Neural cell (in vitro differentiated cells): ENCODE measurements around the gene CHRD. TPM values are rescaled to one million over a fixed set of nuclear protein-coding genes. Genes with fewer than 3 reads are reported as not detected.

ENCODE experiments used
- H2AFZ ChIP-seq: fragments of 200-600, 300-800 bp; sonication (generic), shearing (Covaris generic); 2 replicates; pipeline ENCODE4 v1.6.0; 2014; ENCODE audit warnings: low read depth, mild to moderate bottlenecking, antibody characterized with exemption, low read length, moderate library complexity
- H3F3A ChIP-seq: fragments of 200-600 bp; shearing (Covaris generic); 2 replicates; pipeline ENCODE4 v1.6.1; 2016; ENCODE audit warnings: mild to moderate bottlenecking, moderate library complexity, mixed read lengths, antibody characterized with exemption, low read length; ENCODE audit not compliant: insufficient read depth, poor library complexity, severe bottlenecking
- H3K27ac ChIP-seq: fragments of 200-600, 300-800 bp; sonication (generic), shearing (Covaris generic); 2 replicates; pipeline ENCODE4 v1.5.1; 2014; ENCODE audit warnings: mild to moderate bottlenecking, low read length, moderate library complexity
- H3K27me3 ChIP-seq: fragments of 300-800, 200-600 bp; sonication (generic), shearing (Covaris generic); 2 replicates; pipeline ENCODE4 v1.6.0; 2014; ENCODE audit warnings: mild to moderate bottlenecking, low read depth, low read length, moderate library complexity; ENCODE audit not compliant: insufficient read depth
- H3K36me3 ChIP-seq: fragments of 300-800, 200-600 bp; sonication (generic), shearing (Covaris generic); 2 replicates; pipeline ENCODE4 v1.5.1; 2014; ENCODE audit warnings: mild to moderate bottlenecking, antibody characterized with exemption, low read length, moderate library complexity; ENCODE audit not compliant: insufficient read depth
- H3K4me2 ChIP-seq: fragments of 300-800, 200-600 bp; sonication (generic), shearing (Covaris generic); 2 replicates; pipeline ENCODE4 v1.6.0; 2014; ENCODE audit warnings: mild to moderate bottlenecking, low read length
- H3K4me3 ChIP-seq: fragments of 300-800, 200-600 bp; sonication (generic), shearing (Covaris generic); 2 replicates; pipeline ENCODE4 v1.5.1; 2014; ENCODE audit warnings: mild to moderate bottlenecking, low read length, moderate library complexity
- H3K79me2 ChIP-seq: fragments of 200-600 bp; shearing (Covaris generic); replicated peaks from 2 replicates; pipeline ENCODE4 v1.6.0; 2014; ENCODE audit warnings: mild to moderate bottlenecking, low read length, moderate library complexity; ENCODE audit not compliant: insufficient read depth
- H3K9ac ChIP-seq: fragments of 300-800, 200-600 bp; sonication (generic), shearing (Covaris generic); 2 replicates; pipeline ENCODE4 v1.6.1; 2016; ENCODE audit warnings: mild to moderate bottlenecking, low read length, mixed read lengths
- H3K9me2 ChIP-seq: fragments of 200-600 bp; shearing (Covaris generic); 2 replicates; pipeline ENCODE4 v1.6.1; 2016; ENCODE audit warnings: mild to moderate bottlenecking, low read length, mixed read lengths; ENCODE audit not compliant: insufficient read depth
- H3K9me3 ChIP-seq: fragments of 200-600, 300-800 bp; sonication (generic), shearing (Covaris generic); 2 replicates; pipeline ENCODE4 v1.6.1; 2016; ENCODE audit warnings: mild to moderate bottlenecking, mixed run types, low read length, moderate library complexity, mixed read lengths
- H4K20me1 ChIP-seq: fragments of 200-600 bp; shearing (Covaris generic); 2 replicates; pipeline ENCODE4 v1.6.1; 2016; ENCODE audit warnings: mild to moderate bottlenecking, mixed run types; ENCODE audit not compliant: insufficient read depth
- EP300 ChIP-seq: fragments of 450-650 bp; conservative IDR thresholded peaks from 2 replicates; pipeline ENCODE4 v1.6.1; 2014; ENCODE audit warnings: antibody characterized with exemption, mild to moderate bottlenecking, moderate library complexity; ENCODE audit not compliant: poor library complexity, severe bottlenecking
- EZH2 ChIP-seq: fragments of 200-600, 300-800 bp; shearing (Covaris generic), sonication (generic); IDR thresholded peaks from 2 replicates; pipeline ENCODE4 v1.6.1; 2014; ENCODE audit warnings: antibody characterized with exemption, low read length, borderline replicate concordance, mild to moderate bottlenecking; ENCODE audit not compliant: insufficient read depth, poor library complexity, severe bottlenecking
- MXI1 ChIP-seq: fragments of 450-650 bp; conservative IDR thresholded peaks from 2 replicates; pipeline ENCODE4 v1.6.1; 2014; ENCODE audit warnings: antibody characterized with exemption, mild to moderate bottlenecking; ENCODE audit not compliant: poor library complexity, severe bottlenecking
- POLR2AphosphoS5 ChIP-seq: IDR thresholded peaks from 2 replicates; pipeline ENCODE4 v1.6.1; 2012
- RAD21 ChIP-seq: fragments of 450-650 bp; conservative IDR thresholded peaks from 2 replicates; pipeline ENCODE4 v1.6.1; 2014; ENCODE audit warnings: antibody characterized with exemption, mild to moderate bottlenecking, moderate library complexity
- SMC3 ChIP-seq: fragments of 450-650 bp; conservative IDR thresholded peaks from 2 replicates; pipeline ENCODE4 v1.6.1; 2014; ENCODE audit warnings: antibody characterized with exemption, mild to moderate bottlenecking, moderate library complexity; ENCODE audit not compliant: poor library complexity
- TAF1 ChIP-seq: IDR thresholded peaks from 2 replicates; pipeline ENCODE4 v1.6.1; 2012; ENCODE audit warnings: low read depth
- polyA plus RNA-seq: library from polyadenylated mRNA; depleted of rRNA; stranded (reverse); fragments of >200 nt; gene quantifications from 2 replicates; pipeline ENCODE4 v1.2.3, GENCODE V29; 2014
- TF ChIP-seq, protein P1 (sequence below): IDR thresholded peaks from 2 replicates; pipeline ENCODE4 v1.6.1; 2012; ENCODE audit warnings: borderline replicate concordance
- TF ChIP-seq, protein P2 (sequence below): fragments of 450-650 bp; IDR thresholded peaks from 2 replicates; pipeline ENCODE4 v1.5.1; 2014; ENCODE audit warnings: antibody characterized with exemption, mild to moderate bottlenecking, moderate library complexity; ENCODE audit not compliant: poor library complexity, severe bottlenecking

The CHRD gene
- polyA plus RNA-seq, 1 donor from 2014 or later, result 2.9 TPM

DNA sequence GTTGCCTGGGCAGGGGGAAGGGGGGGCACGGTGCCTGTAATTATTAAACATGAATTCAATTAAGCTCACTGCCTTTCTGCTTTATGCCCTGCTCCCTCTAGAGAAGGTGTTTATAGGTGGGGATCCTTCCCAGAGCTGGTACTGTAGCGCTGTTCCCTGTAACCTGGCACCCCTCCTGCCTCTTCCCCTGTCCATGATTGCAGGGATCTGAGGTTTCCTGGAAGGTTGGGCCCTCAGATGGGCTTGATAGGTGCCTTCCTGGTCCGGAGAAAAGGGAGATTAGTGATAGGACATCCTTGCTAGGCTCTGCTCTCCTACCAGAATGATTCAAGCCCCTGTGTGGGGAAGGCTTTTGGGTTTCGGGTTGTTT is 44.6 kb upstream of the CHRD start (continued):
- TF ChIP-seq, protein P1, sequence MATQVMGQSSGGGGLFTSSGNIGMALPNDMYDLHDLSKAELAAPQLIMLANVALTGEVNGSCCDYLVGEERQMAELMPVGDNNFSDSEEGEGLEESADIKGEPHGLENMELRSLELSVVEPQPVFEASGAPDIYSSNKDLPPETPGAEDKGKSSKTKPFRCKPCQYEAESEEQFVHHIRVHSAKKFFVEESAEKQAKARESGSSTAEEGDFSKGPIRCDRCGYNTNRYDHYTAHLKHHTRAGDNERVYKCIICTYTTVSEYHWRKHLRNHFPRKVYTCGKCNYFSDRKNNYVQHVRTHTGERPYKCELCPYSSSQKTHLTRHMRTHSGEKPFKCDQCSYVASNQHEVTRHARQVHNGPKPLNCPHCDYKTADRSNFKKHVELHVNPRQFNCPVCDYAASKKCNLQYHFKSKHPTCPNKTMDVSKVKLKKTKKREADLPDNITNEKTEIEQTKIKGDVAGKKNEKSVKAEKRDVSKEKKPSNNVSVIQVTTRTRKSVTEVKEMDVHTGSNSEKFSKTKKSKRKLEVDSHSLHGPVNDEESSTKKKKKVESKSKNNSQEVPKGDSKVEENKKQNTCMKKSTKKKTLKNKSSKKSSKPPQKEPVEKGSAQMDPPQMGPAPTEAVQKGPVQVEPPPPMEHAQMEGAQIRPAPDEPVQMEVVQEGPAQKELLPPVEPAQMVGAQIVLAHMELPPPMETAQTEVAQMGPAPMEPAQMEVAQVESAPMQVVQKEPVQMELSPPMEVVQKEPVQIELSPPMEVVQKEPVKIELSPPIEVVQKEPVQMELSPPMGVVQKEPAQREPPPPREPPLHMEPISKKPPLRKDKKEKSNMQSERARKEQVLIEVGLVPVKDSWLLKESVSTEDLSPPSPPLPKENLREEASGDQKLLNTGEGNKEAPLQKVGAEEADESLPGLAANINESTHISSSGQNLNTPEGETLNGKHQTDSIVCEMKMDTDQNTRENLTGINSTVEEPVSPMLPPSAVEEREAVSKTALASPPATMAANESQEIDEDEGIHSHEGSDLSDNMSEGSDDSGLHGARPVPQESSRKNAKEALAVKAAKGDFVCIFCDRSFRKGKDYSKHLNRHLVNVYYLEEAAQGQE, result no peak

DNA sequence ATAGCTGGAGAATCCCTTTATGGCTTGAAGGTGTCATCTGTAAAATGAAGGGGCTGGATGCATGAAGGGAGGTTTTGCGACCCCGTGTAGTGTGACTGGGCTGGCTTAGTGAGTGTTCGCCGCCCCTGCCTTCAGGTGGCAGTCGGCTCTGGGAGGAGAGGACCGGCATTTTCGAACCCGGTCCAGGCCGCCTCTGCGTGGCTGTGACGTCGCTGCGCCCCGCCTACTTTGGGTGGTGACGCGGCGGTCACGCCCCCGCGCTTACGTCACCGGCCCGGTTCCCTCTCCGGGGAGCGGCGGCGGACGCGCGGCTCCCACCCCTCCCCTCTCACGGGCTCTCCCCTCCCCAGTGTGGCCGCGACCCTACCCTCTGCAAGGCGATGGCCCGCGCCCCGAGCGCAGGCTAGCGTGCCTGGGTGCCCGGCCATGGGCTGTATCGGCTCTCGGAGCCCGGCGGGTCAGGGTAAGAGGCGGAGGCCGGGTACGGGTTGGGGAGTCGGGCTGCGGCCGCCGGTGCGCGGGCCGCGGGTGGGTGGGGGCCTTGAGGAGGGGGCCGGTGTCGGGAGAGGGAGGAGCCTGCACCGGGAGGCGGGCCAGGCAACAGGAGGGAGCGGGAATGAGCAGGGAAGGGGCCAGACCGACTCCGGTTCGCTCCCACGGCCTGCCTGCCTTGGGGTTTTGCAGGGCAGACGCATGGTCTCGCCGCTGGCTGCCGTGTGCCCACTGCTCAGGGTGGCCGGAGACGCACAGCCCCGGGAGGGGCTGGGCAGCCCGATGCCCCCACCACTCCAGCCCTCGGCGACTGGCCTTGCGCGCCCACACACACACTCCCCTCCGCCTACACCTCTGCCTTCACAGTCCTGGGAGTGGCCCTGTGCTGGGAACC is 44.0 kb upstream of the CHRD start:
- H2AFZ ChIP-seq, result peak overlapping the region; percentile 60
- TF ChIP-seq SMC3 (peak; percentile 27), EP300 (peak; percentile 50), MXI1 (peak; percentile 33), RAD21 (peak; percentile 34), TAF1 (peak; percentile 50), POLR2AphosphoS5 (peak; percentile 92), EZH2 (no peak)
- TF ChIP-seq, protein P1, result peak; percentile 13
- TF ChIP-seq, protein P2, sequence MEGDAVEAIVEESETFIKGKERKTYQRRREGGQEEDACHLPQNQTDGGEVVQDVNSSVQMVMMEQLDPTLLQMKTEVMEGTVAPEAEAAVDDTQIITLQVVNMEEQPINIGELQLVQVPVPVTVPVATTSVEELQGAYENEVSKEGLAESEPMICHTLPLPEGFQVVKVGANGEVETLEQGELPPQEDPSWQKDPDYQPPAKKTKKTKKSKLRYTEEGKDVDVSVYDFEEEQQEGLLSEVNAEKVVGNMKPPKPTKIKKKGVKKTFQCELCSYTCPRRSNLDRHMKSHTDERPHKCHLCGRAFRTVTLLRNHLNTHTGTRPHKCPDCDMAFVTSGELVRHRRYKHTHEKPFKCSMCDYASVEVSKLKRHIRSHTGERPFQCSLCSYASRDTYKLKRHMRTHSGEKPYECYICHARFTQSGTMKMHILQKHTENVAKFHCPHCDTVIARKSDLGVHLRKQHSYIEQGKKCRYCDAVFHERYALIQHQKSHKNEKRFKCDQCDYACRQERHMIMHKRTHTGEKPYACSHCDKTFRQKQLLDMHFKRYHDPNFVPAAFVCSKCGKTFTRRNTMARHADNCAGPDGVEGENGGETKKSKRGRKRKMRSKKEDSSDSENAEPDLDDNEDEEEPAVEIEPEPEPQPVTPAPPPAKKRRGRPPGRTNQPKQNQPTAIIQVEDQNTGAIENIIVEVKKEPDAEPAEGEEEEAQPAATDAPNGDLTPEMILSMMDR, result peak; percentile 53
- peaks cover 10% of the 10 kb centered on the region for H3F3A ChIP-seq
- peak overlapping the region; percentile 94 for H3K4me2 ChIP-seq
- peak overlapping the region; percentile 95 for H3K4me3 ChIP-seq
- peak overlapping the region; percentile 99 for H3K27ac ChIP-seq
- H3K79me2 ChIP-seq, result peaks cover 31% of the 10 kb centered on the region
- H3K9me3 ChIP-seq, result no peaks in the 10 kb centered on the region
- H3K9ac ChIP-seq, result peak overlapping the region; percentile 98
- H3K27me3 ChIP-seq, result no peaks in the 10 kb centered on the region
- H3K36me3 ChIP-seq, result no peaks in the 10 kb centered on the region
- no peaks in the 10 kb centered on the region for H3K9me2 ChIP-seq
- H4K20me1 ChIP-seq, result no peaks in the 10 kb centered on the region
